Endothelial cell (in vitro differentiated cells): ENCODE data around the gene CALCOCO2. TPM values are rescaled to one million over a fixed set of nuclear protein-coding genes. Genes with fewer than 3 reads are reported as not detected.
"Not testable (repeated sequence)": the region's sequence is repeated elsewhere in the genome, so short reads cannot be mapped to it uniquely, and the experiment has no call there.

Experiments
- DNase-seq: peaks from one replicate; pipeline ENCODE4 v3.0.0; 2021; ENCODE audit warnings: low spot score
- H3K27ac Mint-ChIP-seq: one replicate; pipeline ENCODE4 v1.8.0; 2021; ENCODE audit warnings: mixed read lengths, inconsistent platforms; ENCODE audit not compliant: unreplicated experiment
- H3K27me3 Mint-ChIP-seq: one replicate; pipeline ENCODE4 v1.8.0; 2021; ENCODE audit warnings: mild to moderate bottlenecking, moderate library complexity, mixed read lengths, inconsistent platforms; ENCODE audit not compliant: unreplicated experiment
- H3K36me3 Mint-ChIP-seq: one replicate; pipeline ENCODE4 v1.8.0; 2021; ENCODE audit warnings: mild to moderate bottlenecking, low read depth, mixed read lengths, inconsistent platforms; ENCODE audit not compliant: unreplicated experiment
- H3K4me1 Mint-ChIP-seq: one replicate; pipeline ENCODE4 v1.8.0; 2021; ENCODE audit warnings: mild to moderate bottlenecking, mixed read lengths, inconsistent platforms; ENCODE audit not compliant: unreplicated experiment
- H3K4me3 Mint-ChIP-seq: one replicate; pipeline ENCODE4 v1.8.0; 2021; ENCODE audit warnings: mild to moderate bottlenecking, mixed read lengths, inconsistent platforms; ENCODE audit not compliant: unreplicated experiment
- H3K9me3 Mint-ChIP-seq: one replicate; pipeline ENCODE4 v1.8.0; 2021; ENCODE audit warnings: mixed read lengths, inconsistent platforms; ENCODE audit not compliant: unreplicated experiment
- total RNA-seq: library from RNA; stranded (reverse); fragmentation: NEBNext Ultra II Directional; extraction: Animal tissue kit (Norgen Biotek cat#: 25700); gene quantifications from one replicate; pipeline ENCODE4 v1.2.1, GENCODE V29; 2021; ENCODE audit not compliant: unreplicated experiment
- TF ChIP-seq, protein P1 (sequence below): fragments of 200-600 bp; sonication (generic); IDR thresholded peaks from one replicate; pipeline ENCODE4 v1.5.0; 2021; ENCODE audit warnings: antibody characterized with exemption; ENCODE audit not compliant: unreplicated experiment

CALCOCO2 gene
- total RNA-seq, 1 donor from 2014 or later = 46.1 TPM

DNA sequence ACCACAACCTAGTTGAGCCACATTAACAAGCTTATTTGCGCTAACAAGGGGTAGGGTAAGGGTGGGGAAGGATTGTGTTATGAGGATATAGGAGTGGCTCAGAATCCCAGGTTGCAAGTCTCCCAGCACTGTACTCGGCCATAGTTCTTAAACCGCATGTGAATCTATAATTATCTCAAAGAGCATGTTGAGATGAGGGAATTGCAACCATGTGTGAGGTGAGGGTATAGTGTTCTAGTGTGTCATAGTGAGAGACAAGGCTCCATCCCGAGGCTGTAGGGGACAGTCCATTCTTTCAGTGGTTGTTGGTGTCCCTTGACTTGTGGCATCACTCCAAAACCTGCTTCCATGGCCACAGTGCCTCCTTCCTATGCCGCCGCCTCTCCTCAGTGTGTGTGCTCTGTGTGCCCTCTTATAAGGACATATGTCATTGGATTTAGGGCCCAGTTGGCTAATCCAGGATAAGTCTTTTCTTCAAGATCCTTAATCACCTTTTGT lies 39.0 kb downstream of the CALCOCO2 start:
- DNase-seq = no peak
- Mint-ChIP-seq H3K27ac (no peak overlapping the region), H3K9me3 (no peaks in the 10 kb centered on the region), H3K27me3 (peaks cover 6% of the 10 kb centered on the region), H3K4me3 (no peak overlapping the region), H3K36me3 (peaks cover 4% of the 10 kb centered on the region), H3K4me1 (peaks cover 19% of the 10 kb centered on the region)
- TF ChIP-seq, protein P1, sequence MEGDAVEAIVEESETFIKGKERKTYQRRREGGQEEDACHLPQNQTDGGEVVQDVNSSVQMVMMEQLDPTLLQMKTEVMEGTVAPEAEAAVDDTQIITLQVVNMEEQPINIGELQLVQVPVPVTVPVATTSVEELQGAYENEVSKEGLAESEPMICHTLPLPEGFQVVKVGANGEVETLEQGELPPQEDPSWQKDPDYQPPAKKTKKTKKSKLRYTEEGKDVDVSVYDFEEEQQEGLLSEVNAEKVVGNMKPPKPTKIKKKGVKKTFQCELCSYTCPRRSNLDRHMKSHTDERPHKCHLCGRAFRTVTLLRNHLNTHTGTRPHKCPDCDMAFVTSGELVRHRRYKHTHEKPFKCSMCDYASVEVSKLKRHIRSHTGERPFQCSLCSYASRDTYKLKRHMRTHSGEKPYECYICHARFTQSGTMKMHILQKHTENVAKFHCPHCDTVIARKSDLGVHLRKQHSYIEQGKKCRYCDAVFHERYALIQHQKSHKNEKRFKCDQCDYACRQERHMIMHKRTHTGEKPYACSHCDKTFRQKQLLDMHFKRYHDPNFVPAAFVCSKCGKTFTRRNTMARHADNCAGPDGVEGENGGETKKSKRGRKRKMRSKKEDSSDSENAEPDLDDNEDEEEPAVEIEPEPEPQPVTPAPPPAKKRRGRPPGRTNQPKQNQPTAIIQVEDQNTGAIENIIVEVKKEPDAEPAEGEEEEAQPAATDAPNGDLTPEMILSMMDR = no peak

GRCh38 chr17:48871035-48871550 lies 40.3 kb downstream of the CALCOCO2 start:
- Mint-ChIP-seq H3K4me3 (no peak overlapping the region), H3K27ac (no peak overlapping the region), H3K4me1 (peaks cover 19% of the 10 kb centered on the region), H3K9me3 (no peaks in the 10 kb centered on the region), H3K27me3 (peaks cover 6% of the 10 kb centered on the region), H3K36me3 (no peaks in the 10 kb centered on the region)
- DNase-seq = no peak
- TF ChIP-seq, protein P1 = no peak

GRCh38 chr17:48871551-48872351 lies 40.9 kb downstream of the CALCOCO2 start:
- no peaks in the 10 kb centered on the region for H3K36me3 Mint-ChIP-seq
- H3K27me3 Mint-ChIP-seq = peaks cover 6% of the 10 kb centered on the region
- H3K4me3 Mint-ChIP-seq = no peak overlapping the region
- DNase-seq = no peak
- TF ChIP-seq, protein P1 = no peak
- H3K9me3 Mint-ChIP-seq = no peaks in the 10 kb centered on the region
- no peak overlapping the region for H3K27ac Mint-ChIP-seq
- H3K4me1 Mint-ChIP-seq = peaks cover 19% of the 10 kb centered on the region

- H3K4me3 Mint-ChIP-seq, H3K27ac Mint-ChIP-seq, H3K27me3 Mint-ChIP-seq, H3K36me3 Mint-ChIP-seq, DNase-seq, H3K9me3 Mint-ChIP-seq: not testable (repeated sequence)
- peaks cover 19% of the 10 kb centered on the region for H3K4me1 Mint-ChIP-seq
Measured at GRCh38 chr17:48872409-48872808, 41.6 kb downstream of the CALCOCO2 start.

DNA sequence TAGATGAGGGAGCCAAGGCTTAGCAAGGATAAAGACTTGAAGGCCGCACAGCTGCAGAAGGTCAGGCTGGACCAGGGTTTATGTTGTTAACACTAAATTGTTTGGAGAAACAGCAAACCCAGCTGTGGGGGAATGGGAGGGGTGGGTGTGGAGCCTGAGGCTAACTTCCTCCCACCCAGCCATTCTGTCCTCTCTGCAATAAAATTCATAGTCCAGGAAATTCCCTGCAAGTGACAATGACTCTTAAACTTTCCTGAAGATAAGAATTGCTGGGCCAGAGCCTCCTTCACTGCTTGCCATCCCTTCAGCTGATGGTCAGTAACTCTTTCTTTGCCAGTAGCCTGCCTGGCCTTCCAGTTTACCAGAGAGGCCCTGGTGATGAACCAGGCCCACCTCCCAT lies 42.4 kb downstream of the CALCOCO2 start:
- Mint-ChIP-seq H3K36me3 (no peaks in the 10 kb centered on the region), H3K4me1 (peaks cover 19% of the 10 kb centered on the region), H3K9me3 (no peaks in the 10 kb centered on the region), H3K27ac (no peak overlapping the region), H3K4me3 (no peak overlapping the region), H3K27me3 (peaks cover 4% of the 10 kb centered on the region)
- DNase-seq = no peak
- TF ChIP-seq, protein P1 = no peak
